ENCODE results near the gene PIP5KL1.

The PIP5KL1 gene

GRCh38 chr9:127928676-127929624 lies 1.6 kb downstream of the PIP5KL1 start:
- DNase-seq, result no peak

- no peak for DNase-seq
Observed at GRCh38 chr9:127927988-127928675, 2.4 kb downstream of the PIP5KL1 start.

GRCh38 chr9:127927201-127927987 lies 3.2 kb downstream of the PIP5KL1 start:
- DNase-seq, result no peak

- DNase-seq, result no peak
Observed at GRCh38 chr9:127926906-127927200, 3.7 kb downstream of the PIP5KL1 start.

- DNase-seq, result no peak
Observed at GRCh38 chr9:127925959-127926905, 4.3 kb downstream of the PIP5KL1 start.

GRCh38 chr9:127924736-127925444 lies 5.7 kb downstream of the PIP5KL1 start:
- no peak for DNase-seq

GRCh38 chr9:127923771-127924170 lies 6.8 kb downstream of the PIP5KL1 start:
- DNase-seq, result peak; percentile 51 to 76

GRCh38 chr9:127923046-127923445 lies 7.5 kb downstream of the PIP5KL1 start:
- DNase-seq, result no peak

GRCh38 chr9:127921557-127922120 lies 8.9 kb downstream of the PIP5KL1 start:
- DNase-seq, result peak in 1 of 2 experiments; percentile 51

- no peak for DNase-seq
Observed at GRCh38 chr9:127920794-127921193, 9.8 kb downstream of the PIP5KL1 start.

- DNase-seq, result peak; percentile 99 to 100
Observed at GRCh38 chr9:127919253-127919815, 11.2 kb downstream of the PIP5KL1 start.

GRCh38 chr9:127918183-127919107 lies 12.1 kb downstream of the PIP5KL1 start:
- DNase-seq, result peak in 1 of 2 experiments; percentile 58

- DNase-seq, result no peak
Observed at GRCh38 chr9:127917603-127918002, 13.0 kb downstream of the PIP5KL1 start.

- DNase-seq, result peak; percentile 63 to 85
Observed at GRCh38 chr9:127916720-127917581, 13.6 kb downstream of the PIP5KL1 start, which contains the start of gene ST6GALNAC4. Gene ST6GALNAC4, minus strand, starts transcription at chr9:127917041. Its CDS starts 622 bp downstream, at chr9:127916419.

- DNase-seq, result no peak
Observed at GRCh38 chr9:127915801-127916719, 14.5 kb downstream of the PIP5KL1 start.

GRCh38 chr9:127915325-127915752 lies 15.2 kb downstream of the PIP5KL1 start:
- no peak for DNase-seq

GRCh38 chr9:127913682-127914081 lies 16.9 kb downstream of the PIP5KL1 start:
- DNase-seq, result no peak
